Uterus (tissue), 2 donors: ENCODE measurements around the gene BBS9.

ENCODE experiments used
- CTCF ChIP-seq, 4 experiments: fragments of 200-600 bp in 2 of 4; fragments of 450-650 bp in 2 of 4; sonication (generic) in 2 of 4; IDR thresholded peaks; one replicate each; pipeline ENCODE4 v1.5.1; 2016 to 2019; ENCODE audit warnings: antibody characterized with exemption in 4 of 4, mild to moderate bottlenecking in 2 of 4, moderate library complexity in 1 of 4
- POLR2A ChIP-seq, 2 donors: fragments of 450-650 bp; IDR thresholded peaks; one replicate each; pipeline ENCODE4 v1.6.1; 2016; ENCODE audit warnings: antibody characterized with exemption in 2 of 2, mild to moderate bottlenecking in 1 of 2, moderate library complexity in 1 of 2

- TF ChIP-seq CTCF (IDR thresholded peaks at IDR 0.05) (no peak), POLR2A (IDR thresholded peaks at IDR 0.05) (no peak)
Observed at GRCh38 chr7:33411020-33411419, 281.7 kb downstream of the BBS9 start.
